GM23338 (cell line): ENCODE data around the gene CELF2.

Experiments
- CTCF ChIP-seq, 2 experiments: fragments of 200-600 bp in 1 of 2; sonication (generic) in 1 of 2; conservative IDR thresholded peaks; 2 replicates each; pipeline versions ENCODE4 v1.5.1 to v1.6.1; 2016 to 2017; ENCODE audit warnings: antibody characterized with exemption in 2 of 2, low read depth in 2 of 2, mild to moderate bottlenecking in 2 of 2, moderate library complexity in 1 of 2
- ETS1 ChIP-seq: IDR thresholded peaks from 2 replicates; pipeline ENCODE4 v1.6.1; 2016; ENCODE audit warnings: antibody characterized with exemption
- EZH2 ChIP-seq: fragments of 200-600 bp; sonication (generic); IDR thresholded peaks from one replicate; pipeline ENCODE4 v1.8.0; 2017; ENCODE audit warnings: antibody characterized with exemption, mild to moderate bottlenecking, low read depth; ENCODE audit not compliant: unreplicated experiment
- EZH2phosphoT487 ChIP-seq: fragments of 200-600 bp; sonication (generic); IDR thresholded peaks from one replicate; pipeline ENCODE4 v1.8.1; 2018; ENCODE audit warnings: antibody characterized with exemption; ENCODE audit not compliant: unreplicated experiment
- NANOG ChIP-seq: IDR thresholded peaks from 2 replicates; pipeline ENCODE4 v1.6.1; 2016; ENCODE audit warnings: antibody characterized with exemption, borderline replicate concordance
- POLR2AphosphoS5 ChIP-seq: IDR thresholded peaks from 2 replicates; pipeline ENCODE4 v1.6.1; 2016; ENCODE audit warnings: antibody characterized with exemption, low read depth
- REST ChIP-seq: IDR thresholded peaks from one replicate; pipeline ENCODE4 v1.6.1; 2018; ENCODE audit warnings: antibody characterized with exemption; ENCODE audit not compliant: unreplicated experiment
- ZNF114 ChIP-seq: fragments of 250-450 bp; sonication (Bioruptor Pico); IDR thresholded peaks from 2 replicates; pipeline ENCODE4 v1.5.0; 2020; ENCODE audit warnings: mild to moderate bottlenecking, moderate library complexity

GRCh38 chr10:11057018-11057417 lies 39.3 kb downstream of the CELF2 start:
- TF ChIP-seq CTCF (conservative IDR thresholded peaks at IDR 0.05; ENCODE audit: low read depth in 2 of 2) (no peak), EZH2 (no peak), REST (no peak), POLR2AphosphoS5 (no peak), ETS1 (no peak), EZH2phosphoT487 (no peak), ZNF114 (CRISPR knock-in tag) (no peak), NANOG (no peak)
